Measurements from ENCODE around the gene FTSJ3. TPM values are rescaled to one million over a fixed set of nuclear protein-coding genes. Genes with fewer than 3 reads are reported as not detected.
"Not testable (repeated sequence)": the region's sequence is repeated elsewhere in the genome, so short reads cannot be mapped to it uniquely, and the experiment has no call there.

Gene FTSJ3
- total and polyA plus RNA-seq, 8 donors: 8.6 to 24.0 (median 13.7) TPM

GRCh38 chr17:63859257-63859656 is 31.8 kb upstream of the FTSJ3 start:
- ATAC-seq (no peak), DNase-seq (no peak), FAIRE-seq (no peak)
- no peak overlapping the region for H3K27ac ChIP-seq
- 56 to 84% methylated on average over 3 of the region's 3 CpGs for WGBS, 2 donors
- H3K36me3 ChIP-seq: no peaks in the 10 kb centered on the region
- intact Hi-C loops (cut with DNase I): no loop called here
- H3K27me3 ChIP-seq: no peaks in the 10 kb centered on the region
- H3K9me3 ChIP-seq: no peaks in the 10 kb centered on the region
- no peak for TF ChIP-seq CTCF (IDR thresholded peaks at IDR 0.05)
- no peaks in the 10 kb centered on the region for H3K4me1 ChIP-seq
- no peak overlapping the region for H3K4me3 ChIP-seq

GRCh38 chr17:63856425-63856824 is 29.0 kb upstream of the FTSJ3 start:
- H3K4me3 ChIP-seq; intact Hi-C loops (cut with DNase I); H3K27ac ChIP-seq; H3K27me3 ChIP-seq; H3K4me1 ChIP-seq; FAIRE-seq; H3K36me3 ChIP-seq; ATAC-seq; DNase-seq; H3K9me3 ChIP-seq: not testable (repeated sequence)
- 83 to 87% methylated on average over 8 of the region's 8 CpGs for WGBS, 2 donors

- no peak for DNase-seq
- 78 to 79% methylated on average over 8 of the region's 8 CpGs for WGBS, 2 donors
- Histone ChIP-seq H3K4me3 (no peak overlapping the region), H3K4me1 (no peaks in the 10 kb centered on the region), H3K27ac (no peak overlapping the region), H3K36me3 (no peaks in the 10 kb centered on the region), H3K27me3 (no peaks in the 10 kb centered on the region), H3K9me3 (no peaks in the 10 kb centered on the region)
- no peak for FAIRE-seq
- no peak for ATAC-seq
- intact Hi-C loops (cut with DNase I): no loop called here
- TF ChIP-seq CTCF (IDR thresholded peaks at IDR 0.05): no peak
These were observed 27.7 kb upstream of the FTSJ3 start for GRCh38 chr17:63855185-63855584.

GRCh38 chr17:63854709-63855108 is 27.2 kb upstream of the FTSJ3 start:
- Histone ChIP-seq H3K9me3 (no peaks in the 10 kb centered on the region), H3K4me3 (no peak overlapping the region), H3K27ac (no peak overlapping the region), H3K4me1 (no peaks in the 10 kb centered on the region), H3K36me3 (no peaks in the 10 kb centered on the region), H3K27me3 (no peaks in the 10 kb centered on the region)
- FAIRE-seq: no peak
- intact Hi-C loops (cut with DNase I): no loop called here
- TF ChIP-seq CTCF (IDR thresholded peaks at IDR 0.05): no peak
- no peak for ATAC-seq
- WGBS, 2 donors: 44 to 48% methylated on average over 5 of the region's 5 CpGs
- DNase-seq: no peak

GRCh38 chr17:63853260-63853659 is 25.8 kb upstream of the FTSJ3 start:
- 88 to 92% methylated on average over 2 of the region's 2 CpGs for WGBS, 2 donors
- no peak for ATAC-seq
- H3K4me1 ChIP-seq: peaks cover 0 to 3% (median 0%) of the 10 kb centered on the region in 3 donors
- H3K9me3 ChIP-seq: no peaks in the 10 kb centered on the region
- no peak for FAIRE-seq
- H3K4me3 ChIP-seq: no peak overlapping the region
- H3K27ac ChIP-seq: no peak overlapping the region
- H3K27me3 ChIP-seq: no peaks in the 10 kb centered on the region
- no peak for DNase-seq
- no peaks in the 10 kb centered on the region for H3K36me3 ChIP-seq
- intact Hi-C loops (cut with DNase I): no loop called here
- TF ChIP-seq CTCF (IDR thresholded peaks at IDR 0.05): no peak

GRCh38 chr17:63850401-63850800 is 22.9 kb upstream of the FTSJ3 start:
- no peak for FAIRE-seq
- TF ChIP-seq CTCF (IDR thresholded peaks at IDR 0.05): no peak
- WGBS, 2 donors: 91 to 99% methylated on average over 9 of the region's 9 CpGs
- Histone ChIP-seq H3K27me3 (no peaks in the 10 kb centered on the region), H3K9me3 (no peaks in the 10 kb centered on the region), H3K4me3 (no peak overlapping the region), H3K27ac (no peak overlapping the region), H3K36me3 (no peaks in the 10 kb centered on the region), H3K4me1 (peaks cover 0 to 3% (median 0%) of the 10 kb centered on the region in 3 donors)
- no peak for DNase-seq
- intact Hi-C loops (cut with DNase I): no loop called here
- ATAC-seq: no peak

Data from pancreas (tissue), 10 donors.